Mammary epithelial cell (primary cell): ENCODE data around the gene TDO2.

Experiments used
- EZH2 ChIP-seq: IDR thresholded peaks from 2 replicates; pipeline ENCODE4 v1.6.1; 2012; ENCODE audit warnings: low read length, inconsistent platforms, borderline replicate concordance
- TF ChIP-seq, protein P1 (sequence below), 2 donors: IDR thresholded peaks in 1 of 2; conservative IDR thresholded peaks in 1 of 2; 2 replicates each; pipeline ENCODE4 v1.5.1; 2011 to 2012; ENCODE audit warnings: inconsistent platforms in 2 of 2, low read length in 2 of 2, mild to moderate bottlenecking in 2 of 2, control low read depth in 1 of 2, low read depth in 1 of 2; ENCODE audit not compliant: insufficient read depth in 1 of 2; ENCODE audit errors: extremely low read depth in 1 of 2

DNA sequence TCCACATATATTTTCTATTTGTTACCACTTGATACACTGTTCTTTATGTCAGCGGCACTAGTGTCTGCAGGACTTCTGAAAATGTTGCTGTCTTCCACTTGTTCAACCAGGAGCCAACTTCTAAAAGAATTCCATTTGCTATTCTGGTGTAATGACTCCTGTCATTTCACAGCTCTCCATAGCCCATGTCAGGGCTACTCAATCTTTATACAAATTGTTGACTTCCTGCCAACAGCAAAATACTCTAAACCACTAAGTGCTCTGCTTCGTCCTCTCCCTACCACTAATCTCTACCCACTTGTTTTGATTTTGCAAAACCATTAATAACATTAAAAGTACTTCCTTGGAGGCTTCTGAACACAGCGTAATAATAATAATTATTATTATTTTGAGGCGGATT, 43.0 kb downstream of the TDO2 start:
- TF ChIP-seq, protein P1, sequence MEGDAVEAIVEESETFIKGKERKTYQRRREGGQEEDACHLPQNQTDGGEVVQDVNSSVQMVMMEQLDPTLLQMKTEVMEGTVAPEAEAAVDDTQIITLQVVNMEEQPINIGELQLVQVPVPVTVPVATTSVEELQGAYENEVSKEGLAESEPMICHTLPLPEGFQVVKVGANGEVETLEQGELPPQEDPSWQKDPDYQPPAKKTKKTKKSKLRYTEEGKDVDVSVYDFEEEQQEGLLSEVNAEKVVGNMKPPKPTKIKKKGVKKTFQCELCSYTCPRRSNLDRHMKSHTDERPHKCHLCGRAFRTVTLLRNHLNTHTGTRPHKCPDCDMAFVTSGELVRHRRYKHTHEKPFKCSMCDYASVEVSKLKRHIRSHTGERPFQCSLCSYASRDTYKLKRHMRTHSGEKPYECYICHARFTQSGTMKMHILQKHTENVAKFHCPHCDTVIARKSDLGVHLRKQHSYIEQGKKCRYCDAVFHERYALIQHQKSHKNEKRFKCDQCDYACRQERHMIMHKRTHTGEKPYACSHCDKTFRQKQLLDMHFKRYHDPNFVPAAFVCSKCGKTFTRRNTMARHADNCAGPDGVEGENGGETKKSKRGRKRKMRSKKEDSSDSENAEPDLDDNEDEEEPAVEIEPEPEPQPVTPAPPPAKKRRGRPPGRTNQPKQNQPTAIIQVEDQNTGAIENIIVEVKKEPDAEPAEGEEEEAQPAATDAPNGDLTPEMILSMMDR (conservative IDR thresholded peaks at IDR 0.05 in 1 of 2, IDR thresholded peaks at IDR 0.05 in 1 of 2; ENCODE audit: extremely low read depth in 1 of 2, insufficient read depth in 1 of 2, low read depth in 1 of 2, low read length in 2 of 2), result no peak
- TF ChIP-seq EZH2, result no peak
